Measurements from ENCODE around the gene OR10H4.

DNA sequence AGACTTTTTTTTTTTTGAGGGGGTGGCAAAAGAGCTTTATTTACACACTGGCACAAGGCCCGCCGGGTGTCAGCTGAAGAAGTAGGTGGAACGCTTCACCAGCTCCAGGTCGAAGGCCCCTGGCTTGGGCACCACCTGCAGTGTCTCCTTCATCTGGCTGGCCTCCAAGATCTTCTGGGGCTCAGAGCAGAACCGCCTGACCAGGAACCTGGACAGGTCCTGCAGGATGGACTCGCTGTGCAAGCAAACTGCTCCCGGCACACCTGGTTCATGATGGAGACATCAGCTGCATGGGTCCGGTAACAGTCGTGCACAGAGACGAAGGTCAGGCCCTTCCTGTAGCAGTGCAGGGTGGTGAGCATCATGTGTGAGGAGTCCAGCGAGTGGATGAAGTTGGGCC lies 46.6 kb upstream of the OR10H4 start:
- TF ChIP-seq EZH2 (IDR thresholded peaks at IDR 0.05): no peak
- no peak for TF ChIP-seq POLR2AphosphoS5 (IDR thresholded peaks at IDR 0.05; ENCODE audit: borderline replicate concordance, low read depth, low read length)
